ENCODE data around the gene NR5A1.

The NR5A1 gene

GRCh38 chr9:124439086-124439485, 68.1 kb downstream of the NR5A1 start:
- DNase-seq = no peak

DNA sequence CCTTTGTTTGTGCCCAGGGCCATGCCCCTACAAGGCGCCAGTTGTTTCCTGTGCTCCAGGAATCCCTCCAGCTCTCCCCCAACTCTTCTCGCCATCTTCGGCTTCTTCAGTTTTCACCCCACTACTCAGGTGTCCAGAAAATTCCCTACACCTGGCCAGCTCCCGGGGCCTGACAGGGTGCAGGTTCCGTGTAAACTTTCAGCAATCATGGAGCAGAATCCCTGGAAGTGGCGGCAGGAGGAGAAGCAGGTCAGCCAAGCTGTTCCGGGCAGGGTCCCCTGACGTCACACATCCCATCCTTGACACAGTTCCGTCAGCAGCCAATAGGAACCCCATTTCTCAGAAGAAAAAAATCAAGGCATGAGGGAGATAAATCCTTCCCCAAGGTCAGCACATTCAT, 69.1 kb downstream of the NR5A1 start:
- no peak for DNase-seq

DNA sequence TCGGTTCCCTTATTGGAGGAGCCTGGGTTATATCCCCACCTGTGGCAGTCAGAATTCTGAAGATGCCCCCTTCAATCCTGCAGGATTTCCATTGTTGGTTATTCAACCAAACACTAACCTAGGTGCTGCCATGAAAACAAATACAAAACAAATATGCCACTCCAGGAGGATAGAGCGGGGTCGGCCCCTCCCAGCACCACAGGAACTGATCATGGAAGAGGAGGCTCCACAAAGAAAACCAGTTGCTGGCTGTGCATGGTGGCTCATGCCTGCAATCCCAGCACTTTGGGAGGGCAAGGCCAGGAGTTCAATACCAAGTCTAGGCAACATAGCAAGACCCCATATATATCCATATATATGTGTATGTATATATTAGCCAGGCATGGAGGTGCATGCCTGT, 70.1 kb downstream of the NR5A1 start:
- no peak for DNase-seq

GRCh38 chr9:124436320-124436719, 70.9 kb downstream of the NR5A1 start:
- DNase-seq = no peak
